ENCODE results near the gene RASGRP4. TPM values are rescaled to one million over a fixed set of nuclear protein-coding genes. Genes with fewer than 3 reads are reported as not detected.

Gene RASGRP4
- total RNA-seq, 1 experiment from 2014 or later, result not detected

DNA sequence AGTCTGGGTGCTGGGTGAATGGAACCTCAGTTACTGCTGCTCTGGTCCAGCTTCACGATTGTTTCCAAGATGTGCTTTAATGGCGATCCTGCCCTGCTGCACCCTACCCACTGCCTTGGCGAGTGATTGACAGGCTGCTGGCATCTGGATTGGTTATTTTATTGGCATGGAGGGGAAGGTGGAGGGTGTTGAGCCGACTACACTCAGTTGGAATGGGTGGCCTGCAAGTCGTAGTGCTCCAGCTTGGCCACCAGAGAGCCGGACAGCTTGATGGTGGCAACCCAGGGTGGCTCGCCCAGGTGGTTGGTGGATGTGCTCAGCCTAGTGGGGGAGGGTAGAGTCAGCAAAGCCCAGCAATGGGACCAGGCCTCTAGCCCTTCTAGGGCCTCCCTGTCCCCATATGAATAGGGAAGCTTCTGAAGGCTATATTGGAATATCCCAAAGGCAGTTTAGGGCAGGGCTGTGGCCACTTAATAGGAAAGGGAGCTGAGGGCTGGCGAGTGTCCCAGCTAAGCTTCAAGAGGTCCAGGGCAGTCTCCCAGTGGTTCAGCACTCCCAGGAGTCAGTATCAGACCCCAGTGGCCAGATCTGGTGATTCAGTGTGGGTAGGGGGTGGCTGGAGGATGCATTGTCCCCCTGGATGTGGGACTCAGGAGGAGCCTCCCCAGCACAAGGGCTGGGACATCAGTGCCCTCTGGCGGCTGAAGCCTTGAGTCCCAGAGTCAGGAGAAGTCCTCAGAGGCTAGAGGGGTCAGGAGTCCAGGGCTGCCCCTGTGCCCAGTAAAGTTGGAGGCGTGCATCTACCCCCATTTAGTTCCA is 41.6 kb downstream of the RASGRP4 start:
- DNase-seq (ENCODE audit: low read depth, low spot score) (no peak), ATAC-seq (peak; percentile 37)
- H3K27me3 ChIP-seq (ENCODE audit: control insufficient read depth, insufficient read depth, low read length), result no peaks in the 10 kb centered on the region
- H3K36me3 ChIP-seq (ENCODE audit: control insufficient read depth, insufficient read depth, low read length), result peaks cover 18% of the 10 kb centered on the region
- intact Hi-C loops (cut with micrococcal nuclease; ENCODE audit: unreplicated experiment), result no loop called here
- H3K4me1 ChIP-seq (ENCODE audit: control insufficient read depth, insufficient read depth, low read length), result peaks cover 10% of the 10 kb centered on the region
- in situ Hi-C loops (cut with HindIII; ENCODE audit: low pct_unique_long_range_greater_than_20kb, low sequenced_read_pairs), result no loop called here
- CTCF ChIA-PET, result interaction anchor here (0.6 to 1.6 kb wide), 5 partner anchors 10 to 159 kb away, joined by 3 to 7 read pairs (median 5); partner anchors contain the start of gene PSMD8
- no TSS peak for BruUV-seq (replicated peaks)
- no peak overlapping the region for H3K4me3 ChIP-seq (ENCODE audit: low read depth in 2 of 2, low read length in 2 of 2)
- TF ChIP-seq, protein P1, sequence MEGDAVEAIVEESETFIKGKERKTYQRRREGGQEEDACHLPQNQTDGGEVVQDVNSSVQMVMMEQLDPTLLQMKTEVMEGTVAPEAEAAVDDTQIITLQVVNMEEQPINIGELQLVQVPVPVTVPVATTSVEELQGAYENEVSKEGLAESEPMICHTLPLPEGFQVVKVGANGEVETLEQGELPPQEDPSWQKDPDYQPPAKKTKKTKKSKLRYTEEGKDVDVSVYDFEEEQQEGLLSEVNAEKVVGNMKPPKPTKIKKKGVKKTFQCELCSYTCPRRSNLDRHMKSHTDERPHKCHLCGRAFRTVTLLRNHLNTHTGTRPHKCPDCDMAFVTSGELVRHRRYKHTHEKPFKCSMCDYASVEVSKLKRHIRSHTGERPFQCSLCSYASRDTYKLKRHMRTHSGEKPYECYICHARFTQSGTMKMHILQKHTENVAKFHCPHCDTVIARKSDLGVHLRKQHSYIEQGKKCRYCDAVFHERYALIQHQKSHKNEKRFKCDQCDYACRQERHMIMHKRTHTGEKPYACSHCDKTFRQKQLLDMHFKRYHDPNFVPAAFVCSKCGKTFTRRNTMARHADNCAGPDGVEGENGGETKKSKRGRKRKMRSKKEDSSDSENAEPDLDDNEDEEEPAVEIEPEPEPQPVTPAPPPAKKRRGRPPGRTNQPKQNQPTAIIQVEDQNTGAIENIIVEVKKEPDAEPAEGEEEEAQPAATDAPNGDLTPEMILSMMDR (IDR thresholded peaks at IDR 0.05), result peak; percentile 92; the same call in 1 of the 2 replicates
- peak; percentile 34 for TF ChIP-seq POLR2AphosphoS5 (IDR thresholded peaks at IDR 0.05; ENCODE audit: low read depth, low read length)
- TF ChIP-seq, protein P2, sequence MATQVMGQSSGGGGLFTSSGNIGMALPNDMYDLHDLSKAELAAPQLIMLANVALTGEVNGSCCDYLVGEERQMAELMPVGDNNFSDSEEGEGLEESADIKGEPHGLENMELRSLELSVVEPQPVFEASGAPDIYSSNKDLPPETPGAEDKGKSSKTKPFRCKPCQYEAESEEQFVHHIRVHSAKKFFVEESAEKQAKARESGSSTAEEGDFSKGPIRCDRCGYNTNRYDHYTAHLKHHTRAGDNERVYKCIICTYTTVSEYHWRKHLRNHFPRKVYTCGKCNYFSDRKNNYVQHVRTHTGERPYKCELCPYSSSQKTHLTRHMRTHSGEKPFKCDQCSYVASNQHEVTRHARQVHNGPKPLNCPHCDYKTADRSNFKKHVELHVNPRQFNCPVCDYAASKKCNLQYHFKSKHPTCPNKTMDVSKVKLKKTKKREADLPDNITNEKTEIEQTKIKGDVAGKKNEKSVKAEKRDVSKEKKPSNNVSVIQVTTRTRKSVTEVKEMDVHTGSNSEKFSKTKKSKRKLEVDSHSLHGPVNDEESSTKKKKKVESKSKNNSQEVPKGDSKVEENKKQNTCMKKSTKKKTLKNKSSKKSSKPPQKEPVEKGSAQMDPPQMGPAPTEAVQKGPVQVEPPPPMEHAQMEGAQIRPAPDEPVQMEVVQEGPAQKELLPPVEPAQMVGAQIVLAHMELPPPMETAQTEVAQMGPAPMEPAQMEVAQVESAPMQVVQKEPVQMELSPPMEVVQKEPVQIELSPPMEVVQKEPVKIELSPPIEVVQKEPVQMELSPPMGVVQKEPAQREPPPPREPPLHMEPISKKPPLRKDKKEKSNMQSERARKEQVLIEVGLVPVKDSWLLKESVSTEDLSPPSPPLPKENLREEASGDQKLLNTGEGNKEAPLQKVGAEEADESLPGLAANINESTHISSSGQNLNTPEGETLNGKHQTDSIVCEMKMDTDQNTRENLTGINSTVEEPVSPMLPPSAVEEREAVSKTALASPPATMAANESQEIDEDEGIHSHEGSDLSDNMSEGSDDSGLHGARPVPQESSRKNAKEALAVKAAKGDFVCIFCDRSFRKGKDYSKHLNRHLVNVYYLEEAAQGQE (IDR thresholded peaks at IDR 0.05; ENCODE audit: insufficient read depth in 1 of 2, low read depth in 2 of 2, low read length in 1 of 2), result no peak
- TF ChIP-seq TCF7L2 (IDR thresholded peaks at IDR 0.05; ENCODE audit: low read depth, low read length), result no peak
- TF ChIP-seq SIN3A (IDR thresholded peaks at IDR 0.05; ENCODE audit: borderline replicate concordance, insufficient read depth, low read depth, low read length), result no peak
- POLR2A ChIA-PET, result interaction anchor here (0.6 to 1.4 kb wide), 2 partner anchors 10 to 22 kb away, joined by 3 to 5 read pairs; partner anchors contain the start of gene PSMD8
- no peak overlapping the region; the same call in 1 of the 2 replicates for H3K27ac ChIP-seq (ENCODE audit: low read length)
- H3K9me3 ChIP-seq (ENCODE audit: control insufficient read depth, insufficient read depth, low read depth, low read length), result no peaks in the 10 kb centered on the region

DNA sequence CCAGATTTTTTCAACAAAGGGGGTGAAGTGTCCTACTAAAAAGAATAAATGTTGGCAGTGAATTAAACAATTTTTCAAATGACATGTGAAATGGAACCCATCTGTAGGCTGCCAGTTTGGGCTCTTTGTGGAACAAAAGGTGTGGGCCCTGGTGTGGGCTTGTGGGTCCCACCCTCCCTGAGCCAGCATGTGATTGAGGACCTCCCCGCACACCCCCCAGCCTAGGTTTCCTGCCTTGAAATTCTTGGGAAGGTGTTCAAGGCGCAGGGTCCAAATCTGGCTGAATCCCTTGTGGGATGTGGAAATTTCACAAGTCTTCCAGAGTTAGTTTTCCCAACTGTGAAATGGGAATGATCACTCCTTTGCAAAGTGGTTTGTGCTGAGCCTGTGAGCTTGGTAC is 42.3 kb downstream of the RASGRP4 start:
- ChIA-PET POLR2A (interaction anchor here (1.4 kb wide), 1 partner anchor 10 kb away, joined by 5 read pairs; the partner anchor contains the start of gene PSMD8), CTCF (interaction anchor here (0.6 kb wide), 1 partner anchor 138 kb away, joined by 6 read pairs; no protein-coding TSS in a partner anchor)
- in situ Hi-C loops (cut with HindIII; ENCODE audit: low pct_unique_long_range_greater_than_20kb, low sequenced_read_pairs) (no loop called here), intact Hi-C loops (cut with micrococcal nuclease; ENCODE audit: unreplicated experiment) (no loop called here)
- H3K4me3 ChIP-seq (ENCODE audit: low read depth in 2 of 2, low read length in 2 of 2), result no peak overlapping the region
- no peaks in the 10 kb centered on the region for H3K9me3 ChIP-seq (ENCODE audit: control insufficient read depth, insufficient read depth, low read depth, low read length)
- no peak overlapping the region for H3K27ac ChIP-seq (ENCODE audit: low read length)
- H3K27me3 ChIP-seq (ENCODE audit: control insufficient read depth, insufficient read depth, low read length), result no peaks in the 10 kb centered on the region
- peaks cover 18% of the 10 kb centered on the region for H3K36me3 ChIP-seq (ENCODE audit: control insufficient read depth, insufficient read depth, low read length)
- TF ChIP-seq, protein P1 (IDR thresholded peaks at IDR 0.05), result no peak
- TF ChIP-seq SIN3A (IDR thresholded peaks at IDR 0.05; ENCODE audit: borderline replicate concordance, insufficient read depth, low read depth, low read length), result no peak
- TF ChIP-seq, protein P2 (IDR thresholded peaks at IDR 0.05; ENCODE audit: insufficient read depth in 1 of 2, low read depth in 2 of 2, low read length in 1 of 2), result no peak
- TF ChIP-seq TCF7L2 (IDR thresholded peaks at IDR 0.05; ENCODE audit: low read depth, low read length), result no peak
- TF ChIP-seq POLR2AphosphoS5 (IDR thresholded peaks at IDR 0.05; ENCODE audit: low read depth, low read length), result no peak
- ATAC-seq, result no peak
- no TSS peak for BruUV-seq (replicated peaks)
- no peak for DNase-seq (ENCODE audit: low read depth, low spot score)
- H3K4me1 ChIP-seq (ENCODE audit: control insufficient read depth, insufficient read depth, low read length), result peaks cover 4% of the 10 kb centered on the region
